GM19328 (cell line): ENCODE results near the gene CD300LG.

Experiments
- ATAC-seq: cut with Tn5 transposase; IDR thresholded peaks from one replicate; pipeline ENCODE4 v1.9.1; 2021; ENCODE audit warnings: mild to moderate bottlenecking, moderate library complexity; ENCODE audit not compliant: unreplicated experiment

Gene CD300LG

DNA sequence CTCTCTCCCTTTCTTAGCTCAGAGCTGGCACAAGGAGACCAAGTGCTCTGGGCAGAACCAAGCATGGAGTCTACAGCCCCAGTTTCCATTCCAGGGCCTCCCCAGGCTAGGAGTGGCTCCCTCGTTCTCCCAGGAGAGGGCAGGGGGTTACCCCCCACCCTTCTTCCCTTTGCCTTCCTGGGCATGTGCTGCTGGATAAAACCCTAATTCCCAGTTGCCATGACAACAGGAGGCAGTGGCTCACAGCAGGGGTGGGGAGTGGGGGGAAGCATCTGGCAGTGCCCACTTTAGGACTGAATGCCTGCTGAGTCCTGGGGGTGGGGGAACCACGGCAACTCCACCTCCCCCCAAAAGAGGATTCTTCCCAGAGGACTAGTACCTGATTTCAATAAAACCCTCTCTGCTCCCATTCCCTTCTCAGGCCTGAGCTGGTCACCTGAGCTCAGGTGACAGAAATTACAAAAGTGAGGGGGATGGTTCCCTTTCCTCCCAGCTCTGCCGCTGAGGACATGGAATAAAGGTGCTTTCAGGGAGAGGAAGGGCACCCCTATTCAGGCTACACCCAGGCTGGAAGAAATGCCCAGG is 58.5 kb downstream of the CD300LG start:
- ATAC-seq = no peak

GRCh38 chr17:43905985-43906852 is 59.2 kb downstream of the CD300LG start:
- no peak for ATAC-seq

DNA sequence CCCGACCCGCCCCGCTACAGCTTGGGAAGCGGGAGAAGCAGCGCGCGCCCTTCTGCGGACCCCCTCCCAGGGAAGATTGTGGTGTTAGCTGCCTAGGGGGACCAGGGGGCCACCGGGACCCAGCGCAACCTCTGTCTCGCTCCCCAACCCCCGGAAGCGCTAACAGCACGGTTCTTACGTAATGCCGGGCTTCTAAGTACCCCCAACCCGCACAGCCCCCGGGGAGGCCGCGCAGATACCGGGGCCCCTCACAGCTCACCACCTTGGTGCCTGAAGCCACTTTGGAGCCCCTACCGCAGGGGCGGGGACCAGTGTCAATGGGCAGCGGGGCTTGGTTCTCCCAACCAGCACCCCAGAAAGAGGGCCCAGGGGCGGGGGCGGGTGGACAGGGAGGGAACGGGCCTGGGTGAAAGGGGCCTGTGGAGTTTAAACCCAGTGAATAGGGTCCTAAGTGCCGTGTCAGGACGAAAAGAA is 60.0 kb downstream of the CD300LG start:
- no peak for ATAC-seq

DNA sequence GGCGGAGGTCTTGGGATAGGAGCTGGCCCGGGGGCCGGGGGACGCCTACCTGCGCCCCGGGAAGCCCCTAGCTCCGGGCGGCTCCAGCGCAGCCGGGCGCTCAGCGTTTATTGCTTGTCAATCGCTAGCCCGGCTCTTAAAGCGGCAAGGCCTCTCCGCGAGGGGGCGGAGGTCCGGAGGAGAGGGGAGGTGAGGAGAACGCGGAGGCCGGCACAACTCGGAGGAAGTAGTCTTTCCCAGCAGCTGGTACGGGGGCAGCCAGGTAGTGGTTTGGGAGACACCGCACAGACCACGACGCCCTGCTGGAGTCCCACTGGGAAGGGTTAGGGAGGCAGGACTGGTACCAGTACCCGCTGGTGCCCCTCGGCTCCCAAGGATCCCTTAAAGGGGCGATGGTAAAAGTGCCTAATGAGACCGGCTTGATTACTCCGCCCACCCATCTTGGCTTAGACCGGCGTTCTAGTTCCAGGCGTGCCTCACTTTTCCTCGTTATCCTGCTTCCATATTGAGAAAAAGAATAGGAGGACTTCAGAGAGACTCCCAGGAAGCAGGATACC is 60.5 kb downstream of the CD300LG start, which contains the start of gene MPP2:
TSS of gene MPP2 (minus strand) at position 112 of the 557 bp plus-strand sequence. CDS start 3,076 bp downstream, outside the sequence.
- ATAC-seq = no peak

GRCh38 chr17:43907998-43908721 is 61.2 kb downstream of the CD300LG start:
- no peak for ATAC-seq

DNA sequence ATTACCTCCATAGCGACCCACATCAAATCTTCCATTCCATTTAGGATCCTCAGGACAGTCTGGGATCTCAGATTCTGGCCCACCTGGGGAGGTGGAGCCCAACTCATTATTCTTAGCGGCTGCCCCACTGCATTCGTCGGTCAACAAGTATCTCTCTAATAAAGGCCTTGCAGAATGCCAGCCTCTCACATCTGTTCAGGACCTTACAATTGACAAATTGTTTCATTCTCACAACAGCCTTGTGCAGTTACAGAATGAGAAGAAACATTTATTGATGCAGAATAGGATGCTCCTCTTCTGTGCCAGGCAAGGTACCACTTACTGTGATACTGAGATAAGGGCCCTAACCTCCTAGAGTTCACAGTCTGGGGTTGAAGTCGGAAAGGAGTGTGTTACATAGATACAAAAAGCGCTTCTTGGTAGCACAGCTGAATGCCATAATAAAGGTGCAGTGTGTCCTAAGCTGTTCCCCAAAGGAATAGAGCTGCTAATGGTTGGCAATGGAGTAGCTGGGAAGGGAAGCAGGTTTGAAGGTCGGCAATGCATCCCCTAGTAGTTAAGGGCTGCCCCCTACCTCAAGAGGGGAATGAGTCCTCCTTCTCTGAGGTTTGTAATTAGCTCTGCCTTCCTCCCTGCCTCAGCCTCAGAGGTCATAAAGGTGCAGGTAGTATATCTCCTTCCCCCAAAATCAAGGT is 62.7 kb downstream of the CD300LG start:
- no peak for ATAC-seq

DNA sequence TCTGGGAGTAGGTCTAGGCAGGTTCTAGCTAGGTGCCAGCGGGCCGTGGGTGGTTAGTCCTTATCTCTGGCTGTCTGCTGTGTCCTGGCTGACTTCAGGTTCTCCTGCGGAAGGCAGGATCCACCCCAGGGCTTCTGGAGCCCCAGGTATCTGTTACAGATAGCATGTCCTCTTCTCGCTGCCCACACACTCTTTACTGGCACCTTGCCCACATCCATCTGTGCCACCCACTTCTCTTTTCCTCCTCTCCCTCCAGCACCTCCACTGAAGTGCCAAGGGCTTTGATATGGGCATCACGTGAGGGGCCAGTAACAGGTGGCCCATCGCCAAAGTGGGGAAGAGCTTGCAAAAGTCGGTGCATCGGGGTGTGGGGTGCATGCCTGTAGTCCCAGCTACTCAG is 64.9 kb downstream of the CD300LG start:
- no peak for ATAC-seq

DNA sequence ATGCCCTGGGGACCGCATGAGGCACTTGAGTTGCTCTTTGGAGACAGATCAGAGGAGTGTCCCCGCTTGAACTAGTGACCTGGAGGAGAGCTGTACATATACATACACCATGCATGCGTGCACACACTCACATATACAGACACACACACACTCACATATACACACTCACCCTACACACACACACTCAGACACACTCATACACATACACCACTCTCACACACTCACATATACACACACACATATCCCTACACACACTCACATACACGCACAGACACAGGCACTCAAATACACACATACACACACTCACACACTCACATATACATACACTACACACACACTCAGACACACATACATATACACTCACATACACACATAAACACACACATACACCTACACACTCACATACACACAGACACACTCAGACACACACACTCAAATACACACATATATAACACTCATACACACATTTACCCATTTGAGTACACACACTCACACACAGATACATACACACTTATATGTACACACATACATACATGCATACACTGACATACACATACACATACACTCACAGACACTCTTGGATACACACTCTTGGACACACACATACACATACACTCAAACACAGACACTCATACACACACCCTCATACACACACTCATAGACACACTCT is 65.8 kb downstream of the CD300LG start:
- ATAC-seq = no peak
